Glutamatergic neuron (in vitro differentiated cells): Measurements from ENCODE around the gene RAD52. TPM values are rescaled to one million over a fixed set of nuclear protein-coding genes. Genes with fewer than 3 reads are reported as not detected.
"Not testable (repeated sequence)": the region's sequence is repeated elsewhere in the genome, so short reads cannot be mapped to it uniquely, and the experiment has no call there.

Experiments
- DNase-seq: peaks from one replicate; pipeline ENCODE4 v3.0.0; 2022
- H3K27ac Mint-ChIP-seq: one replicate; pipeline ENCODE4 v1.8.0; 2020; ENCODE audit warnings: mild to moderate bottlenecking, mixed read lengths, inconsistent platforms; ENCODE audit not compliant: unreplicated experiment
- H3K27me3 Mint-ChIP-seq: one replicate; pipeline ENCODE4 v1.8.0; 2020; ENCODE audit warnings: mild to moderate bottlenecking, moderate library complexity, mixed read lengths, inconsistent platforms; ENCODE audit not compliant: unreplicated experiment
- H3K36me3 Mint-ChIP-seq: one replicate; pipeline ENCODE4 v1.8.0; 2020; ENCODE audit warnings: mild to moderate bottlenecking, mixed read lengths, inconsistent platforms; ENCODE audit not compliant: unreplicated experiment
- H3K4me1 Mint-ChIP-seq: one replicate; pipeline ENCODE4 v1.8.0; 2020; ENCODE audit warnings: mild to moderate bottlenecking, low read depth, mixed read lengths, inconsistent platforms; ENCODE audit not compliant: unreplicated experiment
- H3K4me3 Mint-ChIP-seq: one replicate; pipeline ENCODE4 v1.8.0; 2020; ENCODE audit warnings: mild to moderate bottlenecking, mixed read lengths, inconsistent platforms; ENCODE audit not compliant: unreplicated experiment
- H3K9me3 Mint-ChIP-seq: one replicate; pipeline ENCODE4 v1.8.0; 2020; ENCODE audit warnings: mild to moderate bottlenecking, moderate library complexity, mixed read lengths, inconsistent platforms; ENCODE audit not compliant: unreplicated experiment
- CTCF ChIP-seq: fragments of 200-600 bp; sonication (generic); IDR thresholded peaks from one replicate; pipeline ENCODE4 v1.5.0; 2021; ENCODE audit not compliant: partially characterized antibody, unreplicated experiment
- total RNA-seq: library from RNA; stranded (reverse); fragmentation: NEBNext Ultra II Directional; extraction: Animal tissue kit (Norgen Biotek cat#: 25700); gene quantifications from one replicate; pipeline ENCODE4 v1.2.1, GENCODE V29; 2021; ENCODE audit not compliant: unreplicated experiment

RAD52 gene
- total RNA-seq, 1 donor from 2014 or later, result 16.5 TPM

- no peak for TF ChIP-seq CTCF
- DNase-seq, result no peak
- H3K27me3 Mint-ChIP-seq, result peaks cover 8% of the 10 kb centered on the region
- no peak overlapping the region for H3K4me3 Mint-ChIP-seq
- H3K9me3 Mint-ChIP-seq, result peaks cover 6% of the 10 kb centered on the region
- no peak overlapping the region for H3K27ac Mint-ChIP-seq
- peaks cover 8% of the 10 kb centered on the region for H3K4me1 Mint-ChIP-seq
- H3K36me3 Mint-ChIP-seq, result no peaks in the 10 kb centered on the region
Observed at GRCh38 chr12:946212-946611, 3.3 kb downstream of the RAD52 start.

- Mint-ChIP-seq H3K27ac (no peak overlapping the region), H3K9me3 (peaks cover 4% of the 10 kb centered on the region), H3K36me3 (no peaks in the 10 kb centered on the region), H3K4me1 (peaks cover 8% of the 10 kb centered on the region), H3K27me3 (peaks cover 3% of the 10 kb centered on the region), H3K4me3 (no peak overlapping the region)
- TF ChIP-seq CTCF, result no peak
- DNase-seq, result no peak
Observed at GRCh38 chr12:944211-944610, 5.3 kb downstream of the RAD52 start.

GRCh38 chr12:943051-943450 lies 6.4 kb downstream of the RAD52 start:
- Mint-ChIP-seq H3K27me3 (no peaks in the 10 kb centered on the region), H3K4me1 (peaks cover 7% of the 10 kb centered on the region), H3K36me3 (no peaks in the 10 kb centered on the region), H3K4me3 (no peak overlapping the region), H3K9me3 (peaks cover 5% of the 10 kb centered on the region), H3K27ac (no peak overlapping the region)
- TF ChIP-seq CTCF, result no peak
- no peak for DNase-seq

- TF ChIP-seq CTCF, result no peak
- Mint-ChIP-seq H3K27ac (no peak overlapping the region), H3K9me3 (peaks cover 4% of the 10 kb centered on the region), H3K4me1 (no peaks in the 10 kb centered on the region), H3K27me3 (peaks cover 2% of the 10 kb centered on the region), H3K4me3 (no peak overlapping the region), H3K36me3 (peaks cover 4% of the 10 kb centered on the region)
- no peak for DNase-seq
Observed at GRCh38 chr12:938810-939209, 10.7 kb downstream of the RAD52 start.

- Mint-ChIP-seq H3K27ac (peak overlapping the region; percentile 5), H3K4me1 (no peaks in the 10 kb centered on the region), H3K4me3 (no peak overlapping the region), H3K27me3 (peaks cover 4% of the 10 kb centered on the region), H3K9me3 (peaks cover 4% of the 10 kb centered on the region), H3K36me3 (peaks cover 8% of the 10 kb centered on the region)
- no peak for TF ChIP-seq CTCF
- no peak for DNase-seq
Observed at GRCh38 chr12:936377-937345, 12.8 kb downstream of the RAD52 start.

GRCh38 chr12:935891-936290 lies 13.6 kb downstream of the RAD52 start:
- not testable (repeated sequence) for DNase-seq, H3K9me3 Mint-ChIP-seq, H3K36me3 Mint-ChIP-seq, H3K27me3 Mint-ChIP-seq, H3K27ac Mint-ChIP-seq, H3K4me3 Mint-ChIP-seq, H3K4me1 Mint-ChIP-seq
